A549 (cell line): ENCODE measurements around the gene SMIM44. TPM values are rescaled to one million over a fixed set of nuclear protein-coding genes. Genes with fewer than 3 reads are reported as not detected.

ENCODE experiments used
- ATAC-seq, 2 experiments: fragments of 200-7000 bp in 1 of 2; fragments of >200 bp in 1 of 2; cut with Nextera tagmentation in 1 of 2; cut with Tn5 transposase in 1 of 2; 3 replicates each; pipeline versions ENCODE4 v1.8.0 to v1.9.1; 2018 to 2020; ENCODE audit warnings: mild to moderate bottlenecking in 1 of 2, moderate library complexity in 1 of 2
- CTCF ChIA-PET: fragments of 300-600 bp; sonication (Branson Sonifier 250); formaldehyde crosslinking; extraction: SDS; loops from one replicate; lab custom pipeline; 2021; ENCODE audit warnings: antibody characterized with exemption, inconsistent platforms; lab: Yijun Ruan, JAX
- POLR2A ChIA-PET: fragments of 350-600 bp; formaldehyde crosslinking; extraction: SDS; loops from one replicate; lab custom pipeline; 2021; ENCODE audit warnings: antibody characterized with exemption, inconsistent platforms; lab: Yijun Ruan, JAX
- DNase-seq, 2 experiments: peaks; one replicate each; pipeline versions ENCODE4 v3.0.0 to v3.0.0-alpha.2; 2011 to 2016; ENCODE audit warnings: low read depth in 1 of 2, low spot score in 1 of 2
- FAIRE-seq: peaks from 2 replicates; lab custom pipeline; 2011; peaks lifted over from hg19 to GRCh38; lab: Jason Lieb, UNC
- H3K27ac ChIP-seq, 2 experiments: fragments of >200 bp; sonication (Bioruptor Twin); formaldehyde crosslinking; 3 replicates each; pipeline ENCODE4 v1.5.1; 2016 to 2017
- H3K4me1 ChIP-seq: fragments of >200 bp; sonication (Bioruptor Twin); formaldehyde crosslinking; 3 replicates; pipeline ENCODE4 v1.6.1; 2016
- H3K4me2 ChIP-seq: fragments of >200 bp; sonication (Bioruptor Twin); formaldehyde crosslinking; 3 replicates; pipeline ENCODE4 v1.6.1; 2016
- H3K4me3 ChIP-seq: fragments of >200 bp; sonication (Bioruptor Twin); formaldehyde crosslinking; 3 replicates; pipeline ENCODE4 v1.5.1; 2016
- H3K9me3 ChIP-seq: fragments of >200 bp; sonication (Bioruptor Twin); formaldehyde crosslinking; 3 replicates; pipeline ENCODE4 v1.6.1; 2016
- BHLHE40 ChIP-seq: IDR thresholded peaks from 2 replicates; pipeline ENCODE4 v1.6.1; 2012; ENCODE audit warnings: low read depth, low read length, inconsistent platforms
- ELK1 ChIP-seq: fragments of 150-350 bp; IDR thresholded peaks from 2 replicates; pipeline ENCODE4 v1.6.1; 2014; ENCODE audit warnings: low read depth, mild to moderate bottlenecking, low read length
- FOSL2 ChIP-seq, 2 experiments: fragments of 450-650 bp in 1 of 2; fragments of >200 bp in 1 of 2; sonication (Bioruptor Twin) in 1 of 2; formaldehyde crosslinking; IDR thresholded peaks; 2 replicates each; pipeline versions ENCODE4 v1.5.0 to v1.6.1; 2016 to 2020; ENCODE audit warnings: mild to moderate bottlenecking in 1 of 2, moderate library complexity in 1 of 2
- GATA3 ChIP-seq: IDR thresholded peaks from 2 replicates; pipeline ENCODE4 v1.6.1; 2012; ENCODE audit warnings: borderline replicate concordance
- HEYL ChIP-seq: fragments of 250-450 bp; sonication (Bioruptor Pico); IDR thresholded peaks from 2 replicates; pipeline ENCODE4 v1.8.0; 2021; ENCODE audit warnings: mild to moderate bottlenecking, moderate library complexity
- HMGXB4 ChIP-seq: fragments of 250-450 bp; sonication (Bioruptor Pico); IDR thresholded peaks from 2 replicates; pipeline ENCODE4 v1.5.0; 2021; ENCODE audit warnings: mild to moderate bottlenecking, moderate library complexity, borderline replicate concordance
- HOXB5 ChIP-seq: fragments of 250-450 bp; sonication (Bioruptor Pico); IDR thresholded peaks from 2 replicates; pipeline ENCODE4 v1.5.0; 2020; ENCODE audit warnings: mild to moderate bottlenecking, moderate library complexity
- MAX ChIP-seq: IDR thresholded peaks from 2 replicates; pipeline ENCODE4 v1.6.1; 2012
- MYC ChIP-seq: IDR thresholded peaks from 2 replicates; pipeline ENCODE4 v1.6.1; 2012; ENCODE audit warnings: mild to moderate bottlenecking, inconsistent platforms, low read length, improper control_type of control experiment, borderline replicate concordance
- NFE2L2 ChIP-seq: fragments of 150-350 bp; conservative IDR thresholded peaks from 2 replicates; pipeline ENCODE4 v1.6.1; 2014; ENCODE audit warnings: low read length
- PHF8 ChIP-seq: fragments of 200-600 bp; sonication (generic); IDR thresholded peaks from 2 replicates; pipeline ENCODE4 v1.6.1; 2016; ENCODE audit warnings: low read depth, mild to moderate bottlenecking, antibody characterized with exemption, moderate library complexity, borderline replicate concordance
- RARB ChIP-seq: fragments of 250-450 bp; sonication (Bioruptor Pico); IDR thresholded peaks from 2 replicates; pipeline ENCODE4 v1.8.0; 2021; ENCODE audit warnings: mild to moderate bottlenecking, moderate library complexity
- RCOR1 ChIP-seq: fragments of 150-350 bp; IDR thresholded peaks from 2 replicates; pipeline ENCODE4 v1.6.1; 2014; ENCODE audit warnings: antibody characterized with exemption, low read length, low read depth
- REST ChIP-seq: fragments of 200-600 bp; sonication (generic); IDR thresholded peaks from 2 replicates; pipeline ENCODE4 v1.6.1; 2016; ENCODE audit warnings: antibody characterized with exemption, mild to moderate bottlenecking, moderate library complexity
- RFX5 ChIP-seq: fragments of 450-650 bp; IDR thresholded peaks from 2 replicates; pipeline ENCODE4 v1.7.1; 2014; ENCODE audit warnings: antibody characterized with exemption, mild to moderate bottlenecking, moderate library complexity
- SMC3 ChIP-seq: fragments of >200 bp; sonication (Bioruptor Twin); formaldehyde crosslinking; IDR thresholded peaks from 3 replicates; pipeline ENCODE4 v1.6.1; 2018; ENCODE audit warnings: inconsistent platforms
- SREBF2 ChIP-seq: fragments of 450-650 bp; IDR thresholded peaks from 2 replicates; pipeline ENCODE4 v1.6.1; 2014; ENCODE audit warnings: mild to moderate bottlenecking, moderate library complexity
- USF2 ChIP-seq: fragments of 450-650 bp; IDR thresholded peaks from 2 replicates; pipeline ENCODE4 v1.6.1; 2014; ENCODE audit warnings: antibody characterized with exemption
- ZFP36 ChIP-seq: fragments of 450-650 bp; IDR thresholded peaks from 2 replicates; pipeline ENCODE4 v1.6.1; 2014; ENCODE audit warnings: borderline replicate concordance; ENCODE audit not compliant: partially characterized antibody
- WGBS: methylation state at CpG from one replicate; pipeline ENCODE4 v1.1.6; 2017; ENCODE audit errors: missing lambda C conversion rate; 5-methylcytosine and 5-hydroxymethylcytosine counted together
- polyA plus RNA-seq, 4 experiments: library from polyadenylated mRNA; depleted of rRNA in 3 of 4; stranded (reverse); fragments of >200 nt; fragmentation: RNase III in 1 of 4; extraction: RNeasy Plus Mini Kit Qiagen cat#74134 plus additional on column Dnase treatment in 1 of 4; gene quantifications; 2 replicates in 3 of 4; 3 replicates in 1 of 4; pipeline ENCODE4 v1.2.3, GENCODE V29; 2011 to 2017

The SMIM44 gene
- polyA plus RNA-seq, 2 of the 4 experiments (the other 2 are of a cell fraction), result not detected

GRCh38 chr19:3516675-3517207, 33.5 kb upstream of the SMIM44 start:
- TF ChIP-seq BHLHE40 (no peak), GATA3 (no peak), NFE2L2 (no peak), HEYL (CRISPR knock-in tag) (no peak), FOSL2 (IDR thresholded peaks at IDR 0.05) (no peak), FOSL2 (CRISPR knock-in tag; IDR thresholded peaks at IDR 0.05) (no peak), RARB (CRISPR knock-in tag) (no peak), ZFP36 (no peak), USF2 (no peak), RFX5 (no peak), MYC (no peak), SREBF2 (no peak), SMC3 (no peak), PHF8 (no peak), REST (no peak), ELK1 (no peak), HOXB5 (CRISPR knock-in tag) (no peak), HMGXB4 (CRISPR knock-in tag) (no peak), RCOR1 (no peak), MAX (no peak; the same call in 1 of the 2 replicates)
- TF ChIP-seq, all 56 proteins: peak for 0
- Histone ChIP-seq H3K4me1 (peaks cover 13% of the 10 kb centered on the region; the same call in 2 of the 3 replicates), H3K4me2 (no peak overlapping the region), H3K27ac (no peak overlapping the region; a peak in 1 of 6 replicates), H3K4me3 (no peak overlapping the region), H3K9me3 (no peaks in the 10 kb centered on the region)
- no peak; a peak in 1 of 6 replicates for ATAC-seq
- ChIA-PET POLR2A (no interaction called here), CTCF (interaction anchor here (0.6 to 3.2 kb wide), 6 partner anchors 10 to 208 kb away, joined by 3 to 12 read pairs (median 3); no protein-coding TSS in a partner anchor)
- FAIRE-seq, result no peak
- 57% methylated on average over 8 of the region's 15 CpGs for WGBS
- no peak for DNase-seq
